Peyer's patch (tissue), 4 donors: ENCODE measurements around the gene DRICH1.

Experiments used
- POLR2A ChIP-seq, 2 donors: fragments of 450-650 bp; IDR thresholded peaks; one replicate each; pipeline ENCODE4 v1.5.1; 2017; ENCODE audit warnings: antibody characterized with exemption in 2 of 2, mild to moderate bottlenecking in 2 of 2, moderate library complexity in 2 of 2
- TF ChIP-seq, protein P1 (sequence below), 6 experiments: fragments of 450-650 bp in 4 of 6; fragments of 200-600 bp in 2 of 6; sonication (generic) in 1 of 6; IDR thresholded peaks; one replicate each; pipeline ENCODE4 v1.5.1; 2017 to 2019; ENCODE audit warnings: antibody characterized with exemption in 6 of 6, mild to moderate bottlenecking in 3 of 6, moderate library complexity in 1 of 6

DNA sequence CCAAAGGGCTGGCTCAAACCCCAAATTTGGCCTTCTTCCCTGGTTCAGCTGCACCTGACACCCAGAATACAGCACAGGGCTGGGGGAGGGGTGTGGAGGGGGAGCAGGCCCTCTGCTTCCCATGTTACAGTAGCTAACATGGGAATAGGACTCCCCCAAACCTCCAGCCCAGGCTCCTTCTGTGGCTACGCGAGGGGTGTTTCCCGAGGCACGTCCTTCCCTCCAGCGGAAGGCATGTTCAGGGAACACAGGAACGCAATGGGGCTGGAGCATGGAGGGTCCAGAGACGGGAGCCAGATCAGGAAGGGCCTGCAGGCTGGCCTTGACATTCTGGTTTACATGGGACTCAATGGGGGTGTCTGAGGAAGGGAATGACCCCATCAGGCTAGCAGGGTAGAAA, 40.3 kb downstream of the DRICH1 start:
- TF ChIP-seq, protein P1, sequence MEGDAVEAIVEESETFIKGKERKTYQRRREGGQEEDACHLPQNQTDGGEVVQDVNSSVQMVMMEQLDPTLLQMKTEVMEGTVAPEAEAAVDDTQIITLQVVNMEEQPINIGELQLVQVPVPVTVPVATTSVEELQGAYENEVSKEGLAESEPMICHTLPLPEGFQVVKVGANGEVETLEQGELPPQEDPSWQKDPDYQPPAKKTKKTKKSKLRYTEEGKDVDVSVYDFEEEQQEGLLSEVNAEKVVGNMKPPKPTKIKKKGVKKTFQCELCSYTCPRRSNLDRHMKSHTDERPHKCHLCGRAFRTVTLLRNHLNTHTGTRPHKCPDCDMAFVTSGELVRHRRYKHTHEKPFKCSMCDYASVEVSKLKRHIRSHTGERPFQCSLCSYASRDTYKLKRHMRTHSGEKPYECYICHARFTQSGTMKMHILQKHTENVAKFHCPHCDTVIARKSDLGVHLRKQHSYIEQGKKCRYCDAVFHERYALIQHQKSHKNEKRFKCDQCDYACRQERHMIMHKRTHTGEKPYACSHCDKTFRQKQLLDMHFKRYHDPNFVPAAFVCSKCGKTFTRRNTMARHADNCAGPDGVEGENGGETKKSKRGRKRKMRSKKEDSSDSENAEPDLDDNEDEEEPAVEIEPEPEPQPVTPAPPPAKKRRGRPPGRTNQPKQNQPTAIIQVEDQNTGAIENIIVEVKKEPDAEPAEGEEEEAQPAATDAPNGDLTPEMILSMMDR (IDR thresholded peaks at IDR 0.05) = no peak
- TF ChIP-seq POLR2A (IDR thresholded peaks at IDR 0.05) = no peak
